Hepatocyte (in vitro differentiated cells): ENCODE data around the gene RGS1. TPM values are rescaled to one million over a fixed set of nuclear protein-coding genes. Genes with fewer than 3 reads are reported as not detected.

Source experiments
- DNase-seq: peaks from one replicate; pipeline ENCODE4 v3.0.0-alpha.2; 2016; ENCODE audit warnings: low spot score
- H2AFZ ChIP-seq: fragments of 200-600 bp; sonication (generic); 2 replicates; pipeline ENCODE4 v1.6.0; 2016; ENCODE audit warnings: antibody characterized with exemption, mild to moderate bottlenecking
- H3K27ac ChIP-seq: fragments of 200-600 bp; sonication (generic); 2 replicates; pipeline ENCODE4 v1.5.1; 2016; ENCODE audit warnings: mild to moderate bottlenecking
- H3K27me3 ChIP-seq: fragments of 200-600 bp; sonication (generic); 2 replicates; pipeline ENCODE4 v1.6.1; 2016
- H3K36me3 ChIP-seq: fragments of 200-600 bp; sonication (generic); replicated peaks from 2 replicates; pipeline ENCODE4 v1.5.1; 2016; ENCODE audit warnings: low read depth; ENCODE audit not compliant: insufficient read depth
- H3K4me1 ChIP-seq: fragments of 200-600 bp; sonication (generic); 2 replicates; pipeline ENCODE4 v1.5.1; 2016; ENCODE audit warnings: mild to moderate bottlenecking, moderate library complexity; ENCODE audit not compliant: insufficient read depth
- H3K4me2 ChIP-seq: fragments of 200-600 bp; sonication (generic); 2 replicates; pipeline ENCODE4 v1.6.0; 2016
- H3K4me3 ChIP-seq: fragments of 200-600 bp; sonication (generic); 2 replicates; pipeline ENCODE4 v1.5.1; 2016; ENCODE audit warnings: mild to moderate bottlenecking
- H3K79me2 ChIP-seq: fragments of 200-600 bp; sonication (generic); 2 replicates; pipeline ENCODE4 v1.6.0; 2017; ENCODE audit warnings: mild to moderate bottlenecking
- H3K9me2 ChIP-seq: fragments of 200-600 bp; sonication (generic); replicated peaks from 2 replicates; pipeline ENCODE4 v1.6.0; 2017; ENCODE audit warnings: mild to moderate bottlenecking; ENCODE audit not compliant: insufficient read depth
- H3K9me3 ChIP-seq: fragments of 200-600 bp; sonication (generic); 2 replicates; pipeline ENCODE4 v1.5.1; 2016; ENCODE audit warnings: low read depth, mild to moderate bottlenecking
- H4K20me1 ChIP-seq: fragments of 200-600 bp; sonication (generic); 2 replicates; pipeline ENCODE4 v1.6.0; 2016; ENCODE audit warnings: mild to moderate bottlenecking; ENCODE audit not compliant: insufficient read depth, poor library complexity, severe bottlenecking
- CTCF ChIP-seq: fragments of 200-600 bp; sonication (generic); IDR thresholded peaks from 2 replicates; pipeline ENCODE4 v1.5.1; 2016; ENCODE audit warnings: antibody characterized with exemption, mild to moderate bottlenecking; ENCODE audit not compliant: poor library complexity
- EZH2 ChIP-seq: fragments of 200-600 bp; sonication (generic); IDR thresholded peaks from 2 replicates; pipeline ENCODE4 v1.6.1; 2016; ENCODE audit warnings: antibody characterized with exemption, mild to moderate bottlenecking, borderline replicate concordance
- EZH2phosphoT487 ChIP-seq: fragments of 200-600 bp; sonication (generic); IDR thresholded peaks from one replicate; pipeline ENCODE4 v1.6.1; 2018; ENCODE audit warnings: antibody characterized with exemption, mild to moderate bottlenecking, low read depth, moderate library complexity; ENCODE audit not compliant: unreplicated experiment, severe bottlenecking
- WGBS: methylation state at CpG from one replicate; pipeline ENCODE4 v1.1.6; 2016; ENCODE audit warnings: low lambda C conversion rate; ENCODE audit errors: missing lambda C conversion rate; 5-methylcytosine and 5-hydroxymethylcytosine counted together
- polyA plus RNA-seq: library from polyadenylated mRNA; unstranded; fragments of >200 nt; fragmentation: Nextera tagmentation; extraction: Ambion mirVana; gene quantifications from 2 replicates; pipeline ENCODE4 v1.2.1, GENCODE V29; 2016
- total RNA-seq: library from RNA; depleted of rRNA; stranded (reverse); fragments of >200 nt; gene quantifications from 2 replicates; pipeline ENCODE4 v1.2.3, GENCODE V29; 2014

The RGS1 gene
- total and polyA plus RNA-seq, 2 experiments from 2014 or later, result 4.0 to 9.8 TPM

DNA sequence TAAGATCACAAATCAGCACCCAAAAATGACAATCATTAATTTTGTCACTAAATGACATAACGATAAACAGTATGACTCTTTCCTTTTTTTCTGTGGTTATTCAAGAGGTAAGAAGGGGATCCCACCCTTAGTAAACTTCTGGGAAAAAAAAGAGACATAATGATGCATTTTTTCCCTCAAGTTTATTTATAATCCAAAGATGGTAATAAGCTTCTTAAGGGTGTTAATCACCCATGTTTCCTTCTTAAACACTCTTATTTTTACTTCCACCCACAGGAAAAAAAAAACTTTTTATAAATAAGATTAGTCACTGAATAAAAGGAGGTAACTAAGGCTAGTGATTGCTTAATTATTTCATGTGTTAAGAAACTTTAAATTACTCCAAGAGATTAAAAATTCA, 24.7 kb downstream of the RGS1 start:
- H3K79me2 ChIP-seq, result no peaks in the 10 kb centered on the region
- no peak overlapping the region for H3K4me3 ChIP-seq
- no peak overlapping the region for H2AFZ ChIP-seq
- TF ChIP-seq EZH2phosphoT487 (no peak), EZH2 (no peak), CTCF (no peak)
- no peaks in the 10 kb centered on the region for H3K9me3 ChIP-seq
- 85% methylated on average over 1 of the region's 1 CpG for WGBS
- H3K36me3 ChIP-seq, result no peaks in the 10 kb centered on the region
- no peak for DNase-seq
- H3K9me2 ChIP-seq, result no peaks in the 10 kb centered on the region
- H3K27me3 ChIP-seq, result no peaks in the 10 kb centered on the region
- H3K4me2 ChIP-seq, result no peak overlapping the region
- H3K4me1 ChIP-seq, result no peaks in the 10 kb centered on the region
- H4K20me1 ChIP-seq, result no peaks in the 10 kb centered on the region
- H3K27ac ChIP-seq, result no peak overlapping the region

GRCh38 chr1:192601143-192601542, 25.6 kb downstream of the RGS1 start:
- Histone ChIP-seq H2AFZ (no peak overlapping the region), H3K9me2 (no peaks in the 10 kb centered on the region), H3K4me2 (no peak overlapping the region), H3K27me3 (no peaks in the 10 kb centered on the region), H3K4me3 (no peak overlapping the region), H3K4me1 (no peaks in the 10 kb centered on the region), H3K79me2 (no peaks in the 10 kb centered on the region), H3K9me3 (no peaks in the 10 kb centered on the region), H3K36me3 (no peaks in the 10 kb centered on the region), H4K20me1 (no peaks in the 10 kb centered on the region), H3K27ac (no peak overlapping the region)
- TF ChIP-seq EZH2phosphoT487 (no peak), EZH2 (no peak), CTCF (no peak)
- no peak for DNase-seq
- WGBS, result 79% methylated on average over 1 of the region's 1 CpG

GRCh38 chr1:192601567-192601966, 26.0 kb downstream of the RGS1 start:
- Histone ChIP-seq H3K9me3 (no peaks in the 10 kb centered on the region), H4K20me1 (no peaks in the 10 kb centered on the region), H3K4me1 (no peaks in the 10 kb centered on the region), H2AFZ (no peak overlapping the region), H3K4me3 (no peak overlapping the region), H3K9me2 (no peaks in the 10 kb centered on the region), H3K27me3 (no peaks in the 10 kb centered on the region), H3K36me3 (no peaks in the 10 kb centered on the region), H3K4me2 (no peak overlapping the region), H3K79me2 (no peaks in the 10 kb centered on the region), H3K27ac (no peak overlapping the region)
- TF ChIP-seq EZH2phosphoT487 (no peak), EZH2 (no peak), CTCF (no peak)
- DNase-seq, result no peak

- Histone ChIP-seq H3K27ac (no peak overlapping the region), H3K79me2 (no peaks in the 10 kb centered on the region)
- no peak for DNase-seq
These were observed 27.2 kb downstream of the RGS1 start for GRCh38 chr1:192602757-192603156.

More at GRCh38 chr1:192602757-192603156, 27.2 kb downstream of the RGS1 start:
- no peak overlapping the region for H3K4me2 ChIP-seq
- no peaks in the 10 kb centered on the region for H3K36me3 ChIP-seq
- H3K4me3 ChIP-seq, result no peak overlapping the region
- no peak for TF ChIP-seq EZH2
- no peak for TF ChIP-seq CTCF
- H3K27me3 ChIP-seq, result no peaks in the 10 kb centered on the region
- H3K9me3 ChIP-seq, result no peaks in the 10 kb centered on the region
- 90% methylated on average over 1 of the region's 1 CpG for WGBS
- no peak overlapping the region for H2AFZ ChIP-seq
- H3K4me1 ChIP-seq, result no peaks in the 10 kb centered on the region
- no peaks in the 10 kb centered on the region for H4K20me1 ChIP-seq
- H3K9me2 ChIP-seq, result no peaks in the 10 kb centered on the region
